GM12892 (cell line): ENCODE results near the gene KRTAP5-4.
"Not testable (repeated sequence)": the region's sequence is repeated elsewhere in the genome, so short reads cannot be mapped to it uniquely, and the experiment has no call there.

Source experiments
- POLR2A ChIP-seq: IDR thresholded peaks from 2 replicates; pipeline ENCODE4 v1.6.1; 2011; ENCODE audit warnings: low read depth, low read length, control low read depth
- TAF1 ChIP-seq: IDR thresholded peaks from 2 replicates; pipeline ENCODE4 v1.6.1; 2011; ENCODE audit warnings: low read depth, mild to moderate bottlenecking, control low read depth, low read length, borderline replicate concordance

DNA sequence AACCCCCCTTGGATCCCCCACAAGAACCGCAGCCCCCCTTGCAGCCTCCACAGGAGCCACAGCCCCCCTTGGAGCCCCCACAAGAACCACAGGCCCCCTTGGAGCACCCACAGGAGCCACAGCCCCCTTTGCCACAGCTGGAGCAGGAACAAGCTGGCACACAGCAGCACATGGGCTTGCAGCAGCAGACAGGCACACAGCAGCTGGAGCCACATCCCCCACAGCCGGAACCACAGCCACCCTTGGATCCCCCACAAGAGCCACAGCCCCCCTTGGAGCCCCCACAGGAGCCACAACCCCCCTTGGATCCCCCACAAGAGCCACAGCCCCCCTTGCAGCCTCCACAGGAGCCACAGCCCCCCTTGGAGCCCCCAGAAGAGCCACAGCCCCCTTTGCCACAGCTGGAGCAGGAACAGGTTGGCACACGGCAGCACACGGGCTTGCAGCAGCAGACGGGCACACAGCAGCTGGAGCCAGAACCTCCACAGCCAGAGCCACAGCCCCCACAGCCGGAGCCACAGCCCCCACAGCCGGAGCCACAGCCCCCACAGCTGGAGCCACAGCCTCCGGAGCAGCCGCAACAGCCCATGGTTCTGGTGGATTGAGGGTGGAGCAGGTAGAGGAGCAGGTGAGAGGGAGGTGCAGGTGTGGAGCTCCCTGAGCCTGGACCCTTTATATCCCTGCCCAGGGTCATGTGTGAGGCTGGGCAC lies 37.1 kb downstream of the KRTAP5-4 start, which contains the start of gene KRTAP5-1:
- TF ChIP-seq TAF1, POLR2A: not testable (repeated sequence)
